ENCODE results near the gene UBE2J2.
"Not testable (repeated sequence)": the region's sequence is repeated elsewhere in the genome, so short reads cannot be mapped to it uniquely, and the experiment has no call there.

UBE2J2 gene

DNA sequence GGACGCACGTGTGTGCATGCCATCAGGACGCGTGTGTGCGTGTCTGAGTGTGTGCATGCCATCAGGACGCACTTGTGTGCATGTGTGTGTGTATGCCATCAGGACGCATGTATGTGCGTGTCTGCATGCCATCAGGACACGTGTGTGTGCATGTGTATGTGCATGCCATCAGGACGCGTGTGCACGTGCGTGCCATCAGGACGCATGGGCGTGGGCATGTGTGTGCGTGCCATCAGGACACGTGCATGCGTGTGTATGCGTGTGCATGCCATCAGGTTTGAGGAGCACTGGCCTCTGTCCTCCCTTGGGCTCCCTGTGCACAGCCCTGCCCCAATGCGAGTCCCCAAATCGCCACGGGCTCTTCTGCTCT is 14.6 kb downstream of the UBE2J2 start:
- peak; percentile 98 for FAIRE-seq

DNA sequence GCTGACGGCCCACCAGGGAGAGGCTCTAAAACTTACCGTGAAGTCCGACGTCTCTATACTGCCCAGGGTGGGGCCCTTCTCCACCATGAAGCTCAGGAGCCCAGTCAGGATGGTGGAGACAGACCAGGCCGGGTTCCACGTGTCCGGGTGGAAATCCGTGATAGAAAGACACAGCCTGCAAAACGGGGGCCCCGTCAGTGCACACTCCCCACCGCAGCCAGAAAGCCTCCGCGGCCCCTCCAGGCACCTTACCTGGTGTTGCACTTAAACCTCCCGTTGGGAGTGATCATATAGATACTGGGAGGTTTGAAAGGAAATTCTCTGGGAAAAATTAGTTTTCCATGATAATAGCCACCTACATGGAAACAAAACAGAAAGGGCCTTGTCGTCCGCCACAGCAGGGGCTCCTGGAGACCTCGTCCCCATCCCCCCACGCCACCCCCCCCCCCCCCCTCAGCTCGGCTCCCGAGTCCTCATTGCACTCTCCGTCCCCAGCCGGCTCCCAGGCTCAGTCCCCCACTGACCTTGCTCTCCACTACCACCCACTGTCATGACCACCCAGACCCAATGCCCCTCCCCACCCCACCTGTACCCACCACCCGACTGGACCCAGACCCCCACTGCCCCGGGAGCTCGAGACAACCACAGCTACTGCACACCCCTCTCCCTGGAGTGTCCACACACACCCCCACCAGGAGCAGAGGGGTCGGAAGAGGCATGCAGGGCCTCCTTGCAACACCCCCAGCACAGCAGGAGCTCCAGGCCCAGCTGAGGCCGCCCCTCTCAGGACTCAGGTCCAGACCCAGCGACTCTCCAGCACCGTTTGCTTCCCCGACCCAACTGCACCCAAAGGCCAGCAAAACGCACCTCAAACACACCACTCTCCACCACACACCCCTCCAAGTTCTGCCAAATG is 16.4 kb downstream of the UBE2J2 start:
- FAIRE-seq, result no peak

More for the DNA sequence above, 14.6 kb downstream of the UBE2J2 start:
- DNase-seq (ENCODE audit: low spot score), result no peak

DNA sequence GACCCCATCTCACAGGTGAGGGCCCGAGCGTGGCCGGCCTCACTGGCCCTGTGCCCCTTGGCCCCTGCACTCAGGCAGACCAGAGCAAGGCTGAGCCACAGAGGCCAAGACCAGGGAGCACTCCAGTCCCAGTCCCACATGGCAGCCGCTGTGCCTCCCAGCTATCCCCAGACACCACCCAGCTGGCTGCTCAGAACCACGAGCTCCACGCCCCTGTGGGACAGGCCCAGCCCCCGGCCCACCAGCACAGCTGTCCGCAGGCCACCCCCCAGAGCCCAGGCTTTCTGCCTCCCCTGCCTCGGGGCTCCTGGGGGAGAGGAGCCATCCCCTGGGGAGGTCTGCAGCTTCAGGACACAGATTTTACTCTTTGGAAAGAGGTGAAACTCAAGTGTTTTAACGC is 18.0 kb downstream of the UBE2J2 start:
- DNase-seq (ENCODE audit: low spot score), result no peak
- no peak for FAIRE-seq

More for the DNA sequence above, 16.4 kb downstream of the UBE2J2 start:
- no peak for DNase-seq (ENCODE audit: low spot score)

DNA sequence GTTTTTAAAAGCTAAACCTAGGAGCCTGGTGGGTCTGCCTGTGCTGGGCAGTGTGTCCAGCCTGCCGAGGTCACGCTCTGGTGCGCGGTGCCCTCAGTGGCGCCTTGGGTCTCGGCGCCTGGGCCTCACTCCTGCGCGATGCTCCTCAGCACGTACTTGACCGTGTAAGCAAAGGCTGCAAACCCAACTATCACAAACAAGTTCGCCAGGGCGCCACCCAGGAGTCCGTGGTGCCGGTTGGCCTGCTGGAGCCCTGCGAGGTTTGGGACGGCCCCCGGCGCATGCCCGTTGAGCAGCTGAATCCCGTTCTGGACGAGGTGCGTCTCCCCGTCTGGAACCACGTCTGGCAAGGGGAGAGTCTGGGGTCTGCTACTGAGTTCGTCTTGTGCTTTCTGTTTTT is 18.6 kb downstream of the UBE2J2 start:
- DNase-seq (ENCODE audit: low spot score) (no peak), FAIRE-seq (no peak)

DNA sequence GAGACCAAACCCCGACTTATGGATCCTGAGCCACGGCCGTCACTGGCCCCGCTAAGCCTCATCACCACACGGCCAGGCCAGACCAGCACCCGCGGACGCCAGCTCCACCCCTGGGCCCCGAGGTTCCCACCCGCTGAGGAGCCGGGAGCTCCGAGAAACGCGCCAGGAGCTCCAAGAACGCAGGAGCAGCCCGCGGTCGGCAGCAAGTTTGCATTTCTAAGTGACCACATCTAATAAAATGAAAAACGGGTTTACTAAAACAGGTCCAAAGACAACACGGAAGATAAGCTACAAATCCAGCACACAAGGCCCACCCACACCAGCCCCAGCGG is 19.0 kb downstream of the UBE2J2 start:
- FAIRE-seq (no peak), DNase-seq (ENCODE audit: low spot score) (no peak)

DNA sequence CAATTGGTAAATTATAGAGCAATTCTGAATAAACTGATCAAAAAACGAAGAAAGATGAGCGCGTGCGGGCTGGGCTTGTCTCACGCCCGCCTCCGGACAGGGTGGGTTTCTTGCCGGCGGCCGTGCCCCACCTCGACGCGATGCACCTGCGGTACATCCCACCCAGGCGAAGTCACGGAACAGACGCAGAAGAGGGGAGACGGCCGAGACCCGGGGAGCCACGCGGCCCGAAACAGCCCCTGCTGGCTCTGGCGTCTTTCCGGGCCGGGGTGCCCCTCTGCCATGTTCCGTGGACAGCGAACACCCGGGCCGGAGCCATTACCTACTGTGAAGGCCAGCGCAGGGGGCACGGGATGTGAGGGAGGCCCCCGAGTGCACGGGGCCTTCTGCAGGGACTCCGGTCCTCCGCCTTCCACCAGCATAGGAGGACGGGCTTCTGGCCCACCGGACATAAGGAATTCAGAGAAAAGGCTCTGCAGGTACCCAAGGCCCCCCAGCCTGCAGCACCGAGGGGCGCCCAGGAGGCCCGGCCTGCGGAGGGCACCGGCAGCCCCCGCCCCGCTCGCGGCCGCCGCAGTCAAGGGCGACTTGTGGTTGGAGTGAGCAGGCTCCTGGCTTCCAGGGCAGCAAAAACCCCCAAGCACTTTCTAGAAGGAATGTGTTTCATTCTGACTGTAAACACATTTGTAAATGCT is 19.5 kb downstream of the UBE2J2 start:
- no peak for DNase-seq (ENCODE audit: low spot score)
- no peak for FAIRE-seq

DNA sequence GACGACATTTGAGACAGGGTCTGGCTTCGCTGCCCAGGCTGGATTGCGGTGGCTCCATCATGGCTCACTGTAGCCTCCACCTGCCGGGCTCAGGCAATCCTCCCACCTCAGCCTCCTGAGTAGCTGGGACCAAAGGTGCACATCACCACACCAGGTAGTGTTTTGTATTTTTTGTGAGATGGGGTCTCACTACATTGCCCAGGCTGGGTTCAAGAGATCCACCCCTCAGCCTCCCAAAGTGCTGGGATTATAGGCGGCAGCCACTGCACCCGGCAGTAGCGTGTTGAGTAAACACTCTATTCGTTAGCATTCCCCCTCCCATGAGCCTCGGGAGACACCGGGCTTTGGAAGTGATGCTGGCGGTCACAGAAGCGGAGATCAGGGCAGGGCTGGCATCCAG is 20.3 kb downstream of the UBE2J2 start:
- DNase-seq (ENCODE audit: low spot score), result no peak
- FAIRE-seq, result no peak

DNA sequence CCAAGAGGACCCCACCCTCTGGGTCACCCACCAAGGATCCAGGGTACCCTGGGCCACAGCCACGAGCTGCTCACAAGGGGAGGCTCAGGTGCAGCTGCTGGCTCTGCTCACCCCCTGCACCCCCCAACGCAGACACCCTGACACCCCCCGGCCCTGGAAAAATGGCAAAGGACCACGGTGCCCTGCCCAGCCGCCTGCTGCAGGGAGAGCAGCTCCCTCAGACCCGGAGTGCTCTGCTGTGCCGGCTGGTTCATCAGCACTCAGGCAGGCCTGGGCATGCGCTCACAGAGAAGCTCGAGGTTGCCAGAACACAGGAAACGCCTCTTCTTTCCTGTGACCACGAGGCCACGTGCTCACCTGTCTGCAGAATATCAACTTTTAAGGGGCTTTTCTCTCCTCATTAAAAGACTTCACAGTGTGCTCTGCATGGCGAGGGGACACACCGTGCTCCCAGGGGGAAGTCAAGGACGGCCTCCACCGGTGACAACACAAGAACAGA is 22.8 kb downstream of the UBE2J2 start:
- FAIRE-seq (no peak), DNase-seq (ENCODE audit: low spot score) (no peak)

DNA sequence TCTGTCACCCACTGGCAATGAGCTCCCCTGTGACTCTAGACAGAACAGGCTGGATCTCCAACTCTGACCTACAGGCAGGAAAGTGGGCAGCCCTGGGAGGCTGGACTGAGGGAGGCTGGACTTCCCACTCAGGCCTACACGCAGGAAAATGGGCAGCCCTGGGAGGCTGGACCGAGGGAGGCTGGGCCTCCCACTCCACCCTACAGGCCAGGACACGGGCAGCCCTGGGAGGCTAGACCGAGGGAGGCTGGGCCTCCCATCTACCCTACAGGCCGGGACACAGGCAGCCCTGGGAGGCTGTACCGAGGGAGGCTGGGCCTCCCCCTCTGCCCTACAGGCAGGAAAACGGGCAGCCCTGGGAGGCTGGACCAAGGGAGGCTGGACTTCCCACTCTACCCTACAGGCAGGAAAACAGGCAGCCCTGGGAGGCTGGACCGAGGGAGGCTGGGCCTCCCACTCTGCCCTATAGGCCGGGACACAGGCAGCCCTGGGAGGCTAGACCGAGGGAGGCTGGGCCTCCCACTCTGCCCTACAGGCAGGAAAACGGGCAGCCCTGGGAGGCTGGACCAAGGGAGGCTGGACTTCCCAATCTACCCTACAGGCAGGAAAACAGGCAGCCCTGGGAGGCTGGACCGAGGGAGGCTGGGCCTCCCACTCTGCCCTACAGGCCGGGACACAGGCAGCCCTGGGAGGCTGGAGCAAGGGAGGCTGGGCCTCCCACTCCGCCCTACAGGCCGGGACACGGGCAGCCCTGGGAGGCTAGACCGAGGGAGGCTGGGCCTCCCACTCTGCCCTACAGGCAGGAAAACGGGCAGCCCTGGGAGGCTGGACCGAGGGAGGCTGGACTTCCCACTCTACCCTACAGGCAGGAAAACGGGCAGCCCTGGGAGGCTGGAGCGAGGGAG is 25.4 kb downstream of the UBE2J2 start:
- DNase-seq (ENCODE audit: low spot score); FAIRE-seq: not testable (repeated sequence)

DNA sequence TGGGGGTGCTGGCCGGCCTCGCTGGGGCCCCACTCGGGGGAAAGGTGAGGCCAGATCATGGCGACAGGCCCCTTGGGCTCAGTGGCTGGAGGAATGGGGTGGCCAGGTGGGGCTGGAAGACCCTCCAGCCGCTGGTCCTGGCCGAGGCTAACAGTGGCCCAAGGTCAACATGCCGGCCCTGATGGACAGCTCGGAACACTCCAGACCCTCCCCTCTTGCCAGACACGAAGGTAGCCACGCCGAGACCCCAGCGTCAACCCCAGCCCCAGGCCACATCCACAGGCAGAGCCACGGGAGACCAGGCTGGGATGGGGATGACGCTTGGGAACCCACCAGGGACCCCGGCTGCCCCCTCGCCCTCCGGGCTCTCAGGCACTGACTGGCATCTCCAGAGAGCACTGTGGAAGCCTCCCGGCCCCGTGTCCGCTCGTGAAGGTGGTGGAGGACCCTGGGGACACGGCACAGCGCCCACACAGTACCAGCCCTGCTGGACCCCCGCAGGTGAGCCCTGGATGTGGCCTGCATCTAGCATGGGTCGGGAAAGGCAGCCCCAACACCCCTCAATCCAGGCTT is 26.2 kb downstream of the UBE2J2 start:
- no peak for FAIRE-seq
- DNase-seq (ENCODE audit: low spot score), result no peak

DNA sequence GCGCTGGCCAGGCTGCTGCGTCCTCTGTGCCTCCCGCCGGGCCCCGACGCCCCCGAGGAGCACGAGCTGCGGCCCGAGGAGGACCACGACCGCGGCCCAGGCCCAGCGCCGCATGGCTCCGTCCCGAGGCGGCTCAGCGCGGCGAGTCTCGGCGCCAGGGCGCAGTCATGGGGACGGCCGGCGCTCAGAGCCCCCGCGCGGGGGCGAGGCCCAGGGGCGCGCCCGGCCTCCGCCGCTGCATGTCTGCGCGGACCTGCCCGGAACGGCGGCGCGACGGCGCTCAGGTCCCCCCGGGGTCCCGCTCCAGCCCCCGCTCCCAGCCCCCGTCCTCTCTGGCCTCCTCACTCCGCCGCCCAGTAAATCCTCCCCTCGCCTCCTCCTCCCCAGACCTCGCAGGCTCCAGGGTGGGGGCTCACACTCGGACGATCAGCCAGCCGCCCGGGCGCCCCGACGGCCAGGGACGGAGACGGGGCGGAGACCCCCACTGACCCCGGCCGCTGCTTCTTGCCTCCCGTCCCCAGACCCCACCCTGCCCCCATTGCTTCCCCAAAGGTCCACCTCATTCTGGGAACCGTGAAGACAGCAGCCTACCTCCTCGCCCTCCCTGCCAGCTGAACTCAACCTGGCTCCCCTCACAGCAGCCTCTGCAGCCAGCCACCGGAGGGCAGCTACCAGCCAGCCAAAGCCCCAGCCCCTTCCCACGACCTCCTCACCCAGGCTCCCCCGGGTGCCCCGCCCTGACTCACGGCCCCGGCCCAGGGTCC is 26.9 kb downstream of the UBE2J2 start, which contains the start of gene C1QTNF12:
Gene C1QTNF12 (minus strand): TSS at position 146 of the 764 bp plus-strand sequence. CDS start 32 bp downstream, at position 114.
- DNase-seq (ENCODE audit: low spot score) (no peak), FAIRE-seq (no peak)

DNA sequence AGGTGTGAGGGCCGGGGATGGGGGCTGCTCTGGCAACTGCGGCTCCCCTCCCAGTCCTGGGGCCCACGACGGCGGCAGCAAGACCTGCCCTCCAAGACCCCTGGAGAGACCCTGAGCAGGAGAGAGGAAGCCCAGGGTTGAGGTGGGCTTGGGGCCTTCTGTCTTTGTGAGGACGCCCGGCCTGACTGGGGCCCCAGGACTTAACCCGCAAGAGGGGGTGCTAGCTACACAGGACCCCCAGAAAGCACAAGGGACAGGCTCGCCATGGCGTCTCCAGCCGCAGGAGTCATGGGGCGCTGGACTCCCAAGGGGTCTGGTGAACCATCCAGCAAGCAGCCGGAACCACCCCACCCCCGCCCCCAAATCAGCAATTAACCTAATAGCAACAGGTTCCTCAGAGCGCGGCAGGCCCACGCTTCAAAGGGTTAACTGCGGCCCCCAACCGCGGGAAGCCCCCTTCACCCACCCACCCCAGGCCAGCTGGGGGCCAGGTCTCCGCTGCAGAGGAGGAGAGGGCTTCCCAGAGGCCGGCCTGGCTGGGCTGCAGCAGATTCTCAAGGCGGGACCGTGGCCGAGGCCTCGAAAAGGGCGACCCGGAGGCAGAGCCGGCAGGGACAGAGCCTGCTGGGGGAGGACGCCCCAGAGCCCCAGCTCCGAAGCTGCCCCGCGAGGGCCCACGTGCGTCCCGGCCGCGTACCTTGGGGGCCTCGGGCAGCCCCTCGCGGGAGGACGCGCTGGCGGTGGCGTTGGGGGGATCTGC is 27.7 kb downstream of the UBE2J2 start:
- DNase-seq (ENCODE audit: low spot score), result no peak
- FAIRE-seq, result no peak

DNA sequence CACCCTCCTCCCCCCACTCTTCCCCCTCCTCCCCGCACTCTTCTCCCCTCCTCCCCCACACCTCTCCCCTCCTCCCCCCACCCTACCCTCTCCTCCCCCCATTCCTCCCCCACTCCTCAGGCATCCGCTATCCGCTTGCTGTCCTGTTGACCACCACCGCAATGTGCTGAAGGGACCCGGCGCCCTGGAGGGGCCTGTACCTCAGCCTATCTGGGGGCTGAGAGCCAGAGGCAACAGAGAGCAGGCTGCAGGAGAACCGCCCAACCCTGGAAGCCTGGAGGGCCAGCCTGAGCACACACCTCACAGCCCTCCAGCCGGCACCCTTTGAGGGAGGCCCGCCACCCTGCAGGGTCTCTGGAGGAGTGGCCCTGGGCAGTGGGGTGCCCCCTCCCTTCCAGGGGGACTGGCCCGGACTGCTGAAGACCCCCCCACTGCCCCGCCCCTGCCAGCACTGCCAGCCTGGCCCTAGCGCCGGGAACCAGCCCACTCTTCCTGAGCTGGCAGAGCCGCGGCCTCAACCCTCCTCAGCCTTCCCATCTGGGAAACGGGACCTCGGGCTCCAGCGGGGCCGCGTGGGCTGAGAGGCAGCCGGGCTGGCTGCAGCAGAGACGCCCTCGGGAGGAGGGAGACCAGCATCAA is 28.4 kb downstream of the UBE2J2 start:
- DNase-seq (ENCODE audit: low spot score), result no peak
- FAIRE-seq, result no peak

DNA sequence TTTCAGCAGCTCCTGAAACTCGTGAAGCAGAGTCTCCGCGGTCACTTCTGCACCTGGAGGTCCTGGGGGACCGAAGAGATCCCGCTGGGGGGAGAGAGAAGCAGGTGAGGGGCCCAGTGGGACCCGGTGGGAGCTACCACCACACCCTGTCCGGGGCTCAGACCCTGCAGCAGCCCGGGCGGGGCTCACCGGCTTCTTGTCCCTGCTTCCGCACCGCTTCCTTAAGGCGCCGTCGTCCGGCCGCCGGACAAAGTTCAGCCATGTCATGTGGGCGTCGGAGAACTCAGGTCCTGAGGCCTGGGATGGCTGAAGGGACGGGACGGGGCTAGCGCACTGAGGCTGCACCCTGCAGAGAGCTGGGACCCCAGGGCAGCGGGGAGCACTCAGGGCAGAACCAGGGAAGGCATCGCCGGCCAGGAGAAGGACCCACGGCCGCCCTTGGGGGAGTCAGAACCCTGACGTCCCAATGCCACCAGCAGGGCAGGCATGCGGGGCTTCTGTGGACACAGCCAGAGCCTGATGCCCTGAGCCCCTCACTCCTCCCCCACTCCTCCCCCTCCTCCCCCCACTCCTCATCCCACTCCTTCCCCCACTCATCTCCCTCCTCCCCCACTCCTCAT is 29.4 kb downstream of the UBE2J2 start:
- FAIRE-seq (no peak), DNase-seq (ENCODE audit: low spot score) (no peak)

DNA sequence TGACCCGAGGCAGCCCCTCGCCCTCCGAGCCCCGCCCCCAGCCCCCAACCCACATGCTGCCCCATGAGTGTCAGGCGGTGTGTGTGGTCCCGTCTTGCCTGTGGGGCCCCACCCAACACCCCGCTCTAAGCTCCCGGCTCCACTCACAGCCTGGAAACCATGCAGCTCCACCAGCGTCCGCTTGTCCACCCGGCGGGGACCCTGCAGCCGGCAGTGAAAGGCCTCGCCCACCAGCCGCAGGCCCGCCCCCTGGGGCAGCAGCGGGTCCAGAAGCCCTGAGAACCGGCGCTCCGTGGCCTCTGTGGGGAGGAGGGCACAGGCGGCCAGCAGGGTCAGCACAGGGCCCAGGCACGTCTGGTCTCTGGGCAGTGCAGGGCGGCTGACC is 29.9 kb downstream of the UBE2J2 start:
- no peak for FAIRE-seq

DNA sequence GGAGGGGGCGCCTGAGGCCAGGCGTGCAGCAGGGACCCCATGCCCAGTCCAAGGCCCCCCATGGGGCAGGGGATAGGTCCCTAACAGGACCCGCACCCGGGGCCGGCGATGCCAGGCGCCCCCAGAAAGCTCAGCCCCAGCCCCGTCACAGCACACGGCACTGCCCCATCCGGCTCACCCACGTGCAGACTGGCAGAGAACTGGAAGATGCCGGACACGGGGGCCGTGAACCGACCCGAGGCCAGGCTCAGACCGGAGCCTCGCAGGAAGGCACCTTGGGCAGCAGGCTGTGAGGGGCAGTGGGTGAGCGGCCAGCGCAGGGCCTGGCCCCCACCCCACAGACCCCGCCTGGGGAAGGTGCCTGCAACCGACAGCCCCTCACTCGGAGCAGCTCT is 30.4 kb downstream of the UBE2J2 start:
- no peak for FAIRE-seq
- no peak for DNase-seq (ENCODE audit: low spot score)

More for the DNA sequence above, 29.9 kb downstream of the UBE2J2 start:
- DNase-seq (ENCODE audit: low spot score), result no peak

DNA sequence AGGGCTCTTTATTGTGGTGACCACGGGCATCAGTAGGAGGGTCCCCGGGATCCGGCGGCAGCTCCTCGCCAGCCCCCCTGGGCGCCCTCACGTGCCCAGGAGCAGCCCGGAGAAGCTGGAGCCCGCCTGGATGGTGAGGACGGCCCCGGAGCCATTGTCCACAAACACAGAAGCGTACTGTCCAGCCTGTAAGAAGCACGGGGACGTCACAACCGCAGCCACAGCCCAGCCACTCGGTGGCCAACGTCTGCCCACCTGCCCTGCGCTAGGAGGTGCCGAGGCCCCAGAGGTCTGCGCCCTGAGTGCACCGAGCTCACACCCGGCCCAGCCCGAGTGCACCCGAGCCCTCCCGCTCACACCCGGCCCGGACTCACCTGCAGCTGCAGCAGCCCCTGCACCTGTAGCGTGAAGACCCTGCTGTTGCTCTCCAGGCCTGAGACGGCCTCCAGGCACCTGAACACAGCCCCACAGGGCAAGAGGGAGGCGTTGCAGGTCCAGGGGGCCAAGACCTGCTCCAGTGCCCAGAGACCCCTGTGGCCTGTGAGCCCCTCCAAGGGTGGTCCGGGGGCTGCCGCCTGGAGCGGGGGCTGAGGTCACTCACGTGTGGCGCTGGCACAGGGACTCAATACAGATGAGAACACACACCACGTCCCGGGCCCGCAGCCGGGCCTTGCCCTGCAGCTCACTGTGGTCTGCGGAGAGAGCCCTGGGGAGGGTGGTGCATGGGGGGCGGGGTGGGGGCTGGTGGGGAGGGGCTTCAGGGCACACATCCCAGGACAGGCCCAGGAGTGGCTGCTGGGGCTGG is 31.0 kb downstream of the UBE2J2 start:
- no peak for FAIRE-seq
- no peak for DNase-seq (ENCODE audit: low spot score)

Data from urothelium cell line (cell line).